CD4-positive, alpha-beta memory T cell (primary cell): Measurements from ENCODE around the gene RASGRF2. TPM values are rescaled to one million over a fixed set of nuclear protein-coding genes. Genes with fewer than 3 reads are reported as not detected.

ENCODE experiments used
- CTCF ChIA-PET: fragments of 350-600 bp; sonication (Branson Sonifier 250); formaldehyde crosslinking; loops from one replicate; lab custom pipeline; 2021; ENCODE audit warnings: inconsistent platforms; ENCODE audit not compliant: partially characterized antibody; lab: Charles Lee
- POLR2A ChIA-PET: fragments of 350-600 bp; sonication (Branson Sonifier 250); formaldehyde crosslinking; loops from one replicate; lab custom pipeline; 2021; ENCODE audit not compliant: partially characterized antibody; lab: Charles Lee
- DNase-seq, 5 donors: peaks; one replicate each; pipeline versions ENCODE4 v3.0.0 to v3.0.0-alpha.2; 2020 to 2022; ENCODE audit warnings: mixed read lengths in 1 of 5
- H3K27ac ChIP-seq: one replicate; pipeline ENCODE4 v1.7.0; 2013; ENCODE audit warnings: low read depth, low read length
- H3K27me3 ChIP-seq: 2 replicates; pipeline ENCODE4 v1.7.0; 2013; ENCODE audit warnings: mild to moderate bottlenecking, low read length, moderate library complexity; ENCODE audit not compliant: insufficient read depth
- H3K36me3 ChIP-seq: 2 replicates; pipeline ENCODE4 v1.7.0; 2013; ENCODE audit warnings: mild to moderate bottlenecking, low read length, moderate library complexity; ENCODE audit not compliant: insufficient read depth
- H3K4me1 ChIP-seq: 2 replicates; pipeline ENCODE4 v1.7.0; 2013; ENCODE audit warnings: mild to moderate bottlenecking, low read length, moderate library complexity; ENCODE audit not compliant: insufficient read depth
- H3K4me3 ChIP-seq, 2 donors: one replicate each; pipeline ENCODE4 v1.7.0; 2013; ENCODE audit warnings: low read length in 2 of 2, mild to moderate bottlenecking in 1 of 2
- H3K9me3 ChIP-seq, 2 donors: one replicate each; pipeline ENCODE4 v1.7.0; 2013; ENCODE audit warnings: low read length in 2 of 2, control low read depth in 1 of 2; ENCODE audit not compliant: control insufficient read depth in 1 of 2
- H3K27ac Mint-ChIP-seq, 7 donors: one replicate each; pipeline ENCODE4 v1.8.0; 2020 to 2021; ENCODE audit warnings: mixed read lengths in 7 of 7, mild to moderate bottlenecking in 6 of 7, inconsistent platforms in 3 of 7, moderate library complexity in 3 of 7
- H3K27me3 Mint-ChIP-seq, 2 donors: one replicate each; pipeline ENCODE4 v1.8.0; 2020 to 2021; ENCODE audit warnings: mixed read lengths in 2 of 2
- H3K36me3 Mint-ChIP-seq, 2 donors: one replicate each; pipeline ENCODE4 v1.8.0; 2020 to 2021; ENCODE audit warnings: mixed read lengths in 2 of 2, inconsistent platforms in 1 of 2, mild to moderate bottlenecking in 1 of 2
- H3K4me1 Mint-ChIP-seq, 4 donors: one replicate each; pipeline ENCODE4 v1.8.0; 2020 to 2021; ENCODE audit warnings: mixed read lengths in 4 of 4, mild to moderate bottlenecking in 1 of 4
- H3K4me3 Mint-ChIP-seq, 8 donors: one replicate each; pipeline ENCODE4 v1.8.0; 2020 to 2021; ENCODE audit warnings: mixed read lengths in 8 of 8, mild to moderate bottlenecking in 7 of 8, moderate library complexity in 6 of 8, inconsistent platforms in 3 of 8
- H3K9me3 Mint-ChIP-seq, 8 donors: one replicate each; pipeline ENCODE4 v1.8.0; 2020 to 2021; ENCODE audit warnings: mixed read lengths in 8 of 8, mild to moderate bottlenecking in 5 of 8, inconsistent platforms in 3 of 8, moderate library complexity in 1 of 8
- intact Hi-C: fragments of 100-400 bp; cut with micrococcal nuclease; formaldehyde crosslinking; loops from one replicate; pipeline ENCODE4 v1.15.1; 2023
- polyA plus RNA-seq, 2 donors: library from polyadenylated mRNA; unstranded; fragments of 300-500 nt; fragmentation: Illumina TruSeq; gene quantifications; one replicate each; pipeline ENCODE4 v1.2.3, GENCODE V29; 2021
- total RNA-seq, 2 experiments: library from RNA; stranded (reverse); gene quantifications; one replicate each; pipeline ENCODE4 v1.2.3, GENCODE V29; 2021

The RASGRF2 gene
- total and polyA plus RNA-seq, 4 experiments from 2014 or later, result 10.0 to 39.3 (median 25.3) TPM

DNA sequence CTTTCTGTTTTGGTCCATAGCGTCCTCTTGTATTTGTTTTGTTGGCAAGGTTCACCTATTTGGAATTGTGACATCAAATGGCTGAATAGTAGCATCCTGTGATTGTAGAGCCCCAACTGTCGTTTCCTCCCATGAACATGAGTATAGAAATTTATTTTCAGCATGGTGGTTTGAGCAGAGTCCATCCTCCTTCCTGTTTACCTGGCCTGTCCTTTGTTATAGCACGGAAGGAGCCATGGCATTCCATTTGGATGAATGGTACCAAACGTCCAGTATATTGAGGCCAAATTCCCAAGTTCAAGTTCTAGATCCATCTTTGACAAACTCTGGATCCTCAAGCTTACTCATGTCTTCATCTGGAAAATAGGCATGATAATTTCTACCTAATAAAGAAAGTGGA lies 16.8 kb downstream of the RASGRF2 start:
- H3K4me3 Mint-ChIP-seq, result no peak overlapping the region
- H3K36me3 Mint-ChIP-seq, result peaks cover 1 to 3% of the 10 kb centered on the region in 2 donors
- peaks cover 36% of the 10 kb centered on the region for H3K4me1 ChIP-seq
- peak overlapping the region in 2 of 7 donors; percentile 15 to 43 for H3K27ac Mint-ChIP-seq
- H3K27me3 ChIP-seq, result no peaks in the 10 kb centered on the region
- no peaks in the 10 kb centered on the region for H3K9me3 ChIP-seq
- no peak for DNase-seq
- intact Hi-C loops, result no loop called here
- ChIA-PET POLR2A (no interaction called here), CTCF (interaction anchor here (1.5 kb wide), 1 partner anchor 20 kb away, joined by 4 read pairs; no protein-coding TSS in a partner anchor)
- H3K4me1 Mint-ChIP-seq, result peaks cover 50 to 90% (median 68%) of the 10 kb centered on the region in 4 donors
- no peaks in the 10 kb centered on the region for H3K27me3 Mint-ChIP-seq
- H3K36me3 ChIP-seq, result no peaks in the 10 kb centered on the region
- H3K27ac ChIP-seq, result no peak overlapping the region
- H3K9me3 Mint-ChIP-seq, result no peaks in the 10 kb centered on the region
- no peak overlapping the region for H3K4me3 ChIP-seq

DNA sequence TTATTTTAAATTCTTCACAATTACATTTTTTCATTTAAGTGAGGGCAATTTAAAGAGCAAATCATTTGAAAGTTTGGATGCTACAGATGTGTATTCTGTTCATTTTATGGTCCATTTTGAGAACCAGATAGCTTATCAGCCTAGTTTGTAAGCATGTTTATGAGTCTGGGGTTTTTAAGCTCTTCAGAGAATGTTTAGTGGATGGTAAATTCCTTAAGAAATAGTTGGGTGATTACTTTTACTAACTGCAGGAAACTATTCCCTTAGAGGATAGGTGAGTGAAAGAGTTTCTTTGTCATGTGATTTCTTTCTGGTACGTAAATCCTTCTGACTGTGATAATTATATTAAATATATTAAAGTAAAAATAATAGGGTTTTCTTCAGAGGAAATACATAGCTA lies 17.6 kb downstream of the RASGRF2 start:
- no peak overlapping the region for H3K4me3 ChIP-seq
- H3K36me3 Mint-ChIP-seq, result peaks cover 1 to 3% of the 10 kb centered on the region in 2 donors
- ChIA-PET POLR2A (no interaction called here), CTCF (interaction anchor here (1.5 kb wide), 1 partner anchor 19 kb away, joined by 4 read pairs; no protein-coding TSS in a partner anchor)
- H3K27me3 ChIP-seq, result no peaks in the 10 kb centered on the region
- no peaks in the 10 kb centered on the region for H3K9me3 Mint-ChIP-seq
- H3K27me3 Mint-ChIP-seq, result no peaks in the 10 kb centered on the region
- no peaks in the 10 kb centered on the region for H3K9me3 ChIP-seq
- H3K27ac Mint-ChIP-seq, result peak overlapping the region in 1 of 7 donors; percentile 35
- no peaks in the 10 kb centered on the region for H3K36me3 ChIP-seq
- no peak for DNase-seq
- peaks cover 29% of the 10 kb centered on the region for H3K4me1 ChIP-seq
- intact Hi-C loops, result no loop called here
- no peak overlapping the region for H3K27ac ChIP-seq
- no peak overlapping the region for H3K4me3 Mint-ChIP-seq
- peaks cover 52 to 86% (median 67%) of the 10 kb centered on the region in 4 donors for H3K4me1 Mint-ChIP-seq

DNA sequence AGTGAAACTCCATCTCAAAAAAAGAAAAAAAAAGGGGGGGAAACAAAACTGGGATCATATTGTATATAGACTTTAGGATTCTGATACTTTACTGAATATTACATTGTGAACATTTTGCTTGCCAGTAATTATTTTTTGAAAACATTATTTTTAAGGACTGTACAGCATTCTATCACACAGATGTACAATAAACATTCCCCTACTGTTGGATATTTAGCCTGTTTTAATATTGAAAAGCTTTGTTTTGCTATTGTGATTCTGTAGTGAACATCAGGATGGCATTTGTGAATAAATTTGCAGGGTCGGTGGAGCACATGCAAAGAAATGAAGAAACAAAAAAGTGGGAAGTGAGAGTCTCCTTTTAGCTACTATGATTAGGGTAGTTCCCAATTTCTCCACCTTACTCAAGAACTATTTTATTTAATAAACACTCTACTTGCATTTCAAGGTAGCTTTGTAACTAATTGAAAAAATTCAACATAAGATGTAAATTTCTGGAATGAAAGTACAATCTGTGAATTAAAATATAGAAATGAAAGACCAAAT lies 18.7 kb downstream of the RASGRF2 start:
- H3K4me3 Mint-ChIP-seq, result peak overlapping the region in 1 of 8 donors; percentile 21
- DNase-seq, result no peak
- H3K27me3 Mint-ChIP-seq, result no peaks in the 10 kb centered on the region
- peak overlapping the region in 4 of 7 donors; percentile 25 to 82 (median 54) for H3K27ac Mint-ChIP-seq
- intact Hi-C loops, result no loop called here
- peaks cover 0 to 12% of the 10 kb centered on the region in 2 donors for H3K36me3 Mint-ChIP-seq
- Histone ChIP-seq H3K9me3 (no peaks in the 10 kb centered on the region), H3K27me3 (no peaks in the 10 kb centered on the region), H3K4me3 (no peak overlapping the region), H3K36me3 (no peaks in the 10 kb centered on the region), H3K27ac (no peak overlapping the region), H3K4me1 (peaks cover 18% of the 10 kb centered on the region)
- ChIA-PET POLR2A (no interaction called here), CTCF (interaction anchor here (0.8 kb wide), 2 partner anchors 8 to 19 kb away, joined by 3 read pairs; no protein-coding TSS in a partner anchor)
- H3K4me1 Mint-ChIP-seq, result peaks cover 43 to 84% (median 61%) of the 10 kb centered on the region in 4 donors
- no peaks in the 10 kb centered on the region for H3K9me3 Mint-ChIP-seq

DNA sequence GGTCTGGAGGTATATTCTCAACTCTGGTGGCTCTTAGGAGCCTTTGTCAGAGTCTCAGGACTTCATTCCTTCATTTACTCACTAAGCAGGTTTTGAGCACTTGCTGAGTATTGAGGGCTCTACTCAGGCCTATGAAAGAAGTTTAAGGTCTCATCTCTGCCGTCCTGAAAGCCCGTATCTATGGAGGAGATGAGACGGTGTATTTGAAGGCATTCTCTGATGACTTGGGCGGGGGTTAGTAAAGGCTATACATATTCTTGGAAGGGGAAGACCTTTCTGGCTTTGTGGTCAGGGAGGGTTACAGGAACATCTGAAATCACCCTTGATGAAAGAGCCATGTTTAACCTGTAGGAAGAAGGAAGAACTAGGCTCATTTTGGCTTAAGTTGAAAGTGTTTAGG lies 21.9 kb downstream of the RASGRF2 start:
- Histone ChIP-seq H3K36me3 (no peaks in the 10 kb centered on the region), H3K27ac (no peak overlapping the region), H3K4me1 (peaks cover 22% of the 10 kb centered on the region), H3K27me3 (no peaks in the 10 kb centered on the region), H3K4me3 (no peak overlapping the region), H3K9me3 (no peaks in the 10 kb centered on the region)
- Mint-ChIP-seq H3K4me3 (peak overlapping the region in 2 of 8 donors; percentile 1 to 28), H3K27ac (peak overlapping the region in 4 of 7 donors; percentile 12 to 77 (median 50)), H3K27me3 (no peaks in the 10 kb centered on the region), H3K4me1 (peaks cover 44 to 79% (median 62%) of the 10 kb centered on the region in 4 donors), H3K36me3 (peaks cover 2 to 10% of the 10 kb centered on the region in 2 donors), H3K9me3 (no peaks in the 10 kb centered on the region)
- DNase-seq, result no peak
- intact Hi-C loops, result no loop called here
- ChIA-PET POLR2A (no interaction called here), CTCF (interaction anchor here (0.6 kb wide), 1 partner anchor 29 kb away, joined by 5 read pairs; no protein-coding TSS in a partner anchor)

DNA sequence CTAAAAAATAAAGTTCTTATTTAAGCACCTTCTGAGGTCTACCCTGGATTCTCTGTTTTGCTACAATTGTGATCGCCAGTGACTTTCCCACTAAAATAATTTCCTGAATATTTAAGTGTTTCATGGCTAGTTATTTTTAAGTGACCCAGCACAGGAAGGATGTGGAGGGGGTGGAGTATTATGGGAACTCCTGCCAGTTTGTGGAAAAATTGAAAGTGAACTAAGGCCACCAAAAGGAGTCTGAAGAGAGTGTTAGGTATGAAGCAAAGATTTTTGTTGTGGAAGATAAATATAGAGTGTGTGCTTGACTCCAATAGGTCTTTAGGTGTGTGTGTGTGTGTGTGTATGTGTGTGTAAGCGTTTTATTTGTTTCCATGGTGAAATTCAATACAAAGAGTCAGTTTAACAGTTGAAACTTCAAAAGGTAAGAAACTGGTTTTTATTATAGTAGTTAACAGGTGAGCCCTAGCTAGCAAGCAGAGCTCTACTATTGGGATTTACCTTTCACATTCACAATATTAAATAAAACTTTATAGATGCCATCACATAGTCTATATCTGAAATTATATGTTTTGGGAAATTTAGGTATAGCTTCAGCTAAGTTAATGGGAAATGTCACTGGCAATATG lies 25.6 kb downstream of the RASGRF2 start:
- H3K27me3 Mint-ChIP-seq, result no peaks in the 10 kb centered on the region
- H3K9me3 Mint-ChIP-seq, result no peaks in the 10 kb centered on the region
- peak overlapping the region in 6 of 7 donors; percentile 17 to 73 (median 55) for H3K27ac Mint-ChIP-seq
- no peaks in the 10 kb centered on the region for H3K9me3 ChIP-seq
- H3K4me1 Mint-ChIP-seq, result peaks cover 48 to 81% (median 68%) of the 10 kb centered on the region in 4 donors
- H3K4me1 ChIP-seq, result peaks cover 40% of the 10 kb centered on the region
- H3K27ac ChIP-seq, result no peak overlapping the region
- intact Hi-C loops, result no loop called here
- ChIA-PET CTCF (no interaction called here), POLR2A (interaction anchor here (1.3 kb wide), 1 partner anchor 14 kb away, joined by 3 read pairs; no protein-coding TSS in a partner anchor)
- H3K36me3 Mint-ChIP-seq, result peaks cover 2 to 10% of the 10 kb centered on the region in 2 donors
- no peak overlapping the region for H3K4me3 ChIP-seq
- no peaks in the 10 kb centered on the region for H3K27me3 ChIP-seq
- peak overlapping the region in 6 of 8 donors; percentile 0 to 52 (median 24) for H3K4me3 Mint-ChIP-seq
- DNase-seq, result peak in 2 of 5 donors; percentile 19 to 23
- no peaks in the 10 kb centered on the region for H3K36me3 ChIP-seq

DNA sequence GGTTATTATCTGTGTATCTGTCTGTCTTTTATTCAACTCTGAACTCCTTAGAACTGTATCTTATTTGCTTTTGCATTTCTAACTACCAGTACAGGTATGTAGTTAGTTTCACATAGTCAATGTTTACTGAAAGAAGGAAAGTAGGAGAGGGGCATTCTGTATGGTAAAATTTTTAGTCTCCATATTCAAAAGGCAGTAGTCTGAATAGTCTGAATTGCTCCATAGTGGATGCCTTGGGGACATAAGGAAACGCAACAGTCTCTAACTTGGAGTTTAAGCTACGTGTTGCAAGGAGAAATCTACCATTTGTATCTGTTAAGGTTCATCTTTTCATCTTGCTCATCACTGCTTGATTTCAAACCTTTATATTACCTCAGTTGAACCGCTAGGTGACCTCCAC lies 26.2 kb downstream of the RASGRF2 start:
- Histone ChIP-seq H3K4me3 (no peak overlapping the region), H3K27ac (no peak overlapping the region), H3K9me3 (no peaks in the 10 kb centered on the region), H3K27me3 (no peaks in the 10 kb centered on the region), H3K36me3 (no peaks in the 10 kb centered on the region), H3K4me1 (peaks cover 45% of the 10 kb centered on the region)
- H3K4me3 Mint-ChIP-seq, result peak overlapping the region in 4 of 8 donors; percentile 5 to 65 (median 11)
- no peaks in the 10 kb centered on the region for H3K27me3 Mint-ChIP-seq
- intact Hi-C loops, result no loop called here
- POLR2A ChIA-PET, result interaction anchor here (1.1 to 1.7 kb wide), 4 partner anchors 11 to 21 kb away, joined by 3 to 6 read pairs (median 4); no protein-coding TSS in a partner anchor
- CTCF ChIA-PET, result interaction anchor here (1.3 to 2.0 kb wide), 3 partner anchors 7 to 122 kb away, joined by 3 to 10 read pairs (median 4); no protein-coding TSS in a partner anchor
- H3K9me3 Mint-ChIP-seq, result no peaks in the 10 kb centered on the region
- peak overlapping the region; percentile 7 to 91 (median 38) for H3K27ac Mint-ChIP-seq
- peaks cover 2 to 10% of the 10 kb centered on the region in 2 donors for H3K36me3 Mint-ChIP-seq
- peaks cover 44 to 79% (median 65%) of the 10 kb centered on the region in 4 donors for H3K4me1 Mint-ChIP-seq
- no peak for DNase-seq
